ENCODE measurements around the gene CCNY.

CCNY gene

GRCh38 chr10:35421553-35422178 is 85.4 kb downstream of the CCNY start:
- 98% methylated on average over 4 of the region's 5 CpGs for WGBS (ENCODE audit: insufficient coverage)

GRCh38 chr10:35422228-35422627 is 85.9 kb downstream of the CCNY start:
- Histone ChIP-seq H3K36me3 (ENCODE audit: control insufficient read depth in 4 of 4, insufficient read depth in 4 of 4, low read length in 3 of 4) (no peaks in the 10 kb centered on the region), H3K9me3 (ENCODE audit: control extremely low read depth in 1 of 5, control insufficient read depth in 4 of 5, insufficient read depth in 2 of 5, low read depth in 1 of 5, low read length in 4 of 5) (no peaks in the 10 kb centered on the region), H3K27me3 (replicated peaks in 2 of 5; ENCODE audit: control insufficient read depth in 4 of 5, insufficient read depth in 5 of 5, low read length in 4 of 5) (no peaks in the 10 kb centered on the region), H3K27ac (ENCODE audit: insufficient read depth in 1 of 2, low read depth in 1 of 2, low read length in 2 of 2, poor library complexity in 1 of 2, severe bottlenecking in 2 of 2) (no peak overlapping the region), H3K4me1 (ENCODE audit: control extremely low read depth in 1 of 4, control insufficient read depth in 4 of 4, insufficient read depth in 4 of 4, low read length in 3 of 4) (no peaks in the 10 kb centered on the region), H3K4me3 (ENCODE audit: control insufficient read depth in 1 of 7, extremely low read depth in 1 of 7, insufficient read depth in 4 of 7, low read depth in 2 of 7, low read length in 6 of 7) (no peak overlapping the region)
- 100% methylated on average over 3 of the region's 5 CpGs for WGBS (ENCODE audit: insufficient coverage)
- DNase-seq: no peak
- CTCF ChIA-PET: interaction anchor here (1.2 to 2.0 kb wide), 2 partner anchors 13 to 18 kb away, joined by 4 to 8 read pairs; no protein-coding TSS in a partner anchor
- POLR2A ChIA-PET: no interaction called here

More at GRCh38 chr10:35421553-35422178, 85.4 kb downstream of the CCNY start:
- peaks cover 0 to 4% (median 1%) of the 10 kb centered on the region in 4 experiments for H3K4me1 ChIP-seq (ENCODE audit: control extremely low read depth in 1 of 4, control insufficient read depth in 4 of 4, insufficient read depth in 4 of 4, low read length in 3 of 4)
- no peaks in the 10 kb centered on the region for H3K36me3 ChIP-seq (ENCODE audit: control insufficient read depth in 4 of 4, insufficient read depth in 4 of 4, low read length in 3 of 4)
- CTCF ChIA-PET: interaction anchor here (1.0 to 2.0 kb wide), 2 partner anchors 19 to 49 kb away, joined by 4 to 8 read pairs; no protein-coding TSS in a partner anchor
- no peaks in the 10 kb centered on the region for H3K27me3 ChIP-seq (replicated peaks in 2 of 5; ENCODE audit: control insufficient read depth in 4 of 5, insufficient read depth in 5 of 5, low read length in 4 of 5)
- POLR2A ChIA-PET: no interaction called here
- no peak overlapping the region for H3K4me3 ChIP-seq (ENCODE audit: control insufficient read depth in 1 of 7, extremely low read depth in 1 of 7, insufficient read depth in 4 of 7, low read depth in 2 of 7, low read length in 6 of 7)
- no peaks in the 10 kb centered on the region for H3K9me3 ChIP-seq (ENCODE audit: control extremely low read depth in 1 of 5, control insufficient read depth in 4 of 5, insufficient read depth in 2 of 5, low read depth in 1 of 5, low read length in 4 of 5)
- DNase-seq: no peak
- no peak overlapping the region for H3K27ac ChIP-seq (ENCODE audit: insufficient read depth in 1 of 2, low read depth in 1 of 2, low read length in 2 of 2, poor library complexity in 1 of 2, severe bottlenecking in 2 of 2)

GRCh38 chr10:35423505-35424306 is 87.4 kb downstream of the CCNY start:
- Histone ChIP-seq H3K4me1 (ENCODE audit: control extremely low read depth in 1 of 4, control insufficient read depth in 4 of 4, insufficient read depth in 4 of 4, low read length in 3 of 4) (no peaks in the 10 kb centered on the region), H3K4me3 (ENCODE audit: control insufficient read depth in 1 of 7, extremely low read depth in 1 of 7, insufficient read depth in 4 of 7, low read depth in 2 of 7, low read length in 6 of 7) (no peak overlapping the region), H3K27me3 (replicated peaks in 2 of 5; ENCODE audit: control insufficient read depth in 4 of 5, insufficient read depth in 5 of 5, low read length in 4 of 5) (no peaks in the 10 kb centered on the region), H3K27ac (ENCODE audit: insufficient read depth in 1 of 2, low read depth in 1 of 2, low read length in 2 of 2, poor library complexity in 1 of 2, severe bottlenecking in 2 of 2) (no peak overlapping the region), H3K9me3 (ENCODE audit: control extremely low read depth in 1 of 5, control insufficient read depth in 4 of 5, insufficient read depth in 2 of 5, low read depth in 1 of 5, low read length in 4 of 5) (no peaks in the 10 kb centered on the region), H3K36me3 (ENCODE audit: control insufficient read depth in 4 of 4, insufficient read depth in 4 of 4, low read length in 3 of 4) (no peaks in the 10 kb centered on the region)
- POLR2A ChIA-PET: no interaction called here
- CTCF ChIA-PET: interaction anchor here (1.3 to 2.0 kb wide), 2 partner anchors 8 to 17 kb away, joined by 3 to 8 read pairs; no protein-coding TSS in a partner anchor
- WGBS (ENCODE audit: insufficient coverage): no CpG with 5 or more reads among the region's 11 CpGs
- no peak for DNase-seq

- DNase-seq: no peak
- Histone ChIP-seq H3K27ac (ENCODE audit: insufficient read depth in 1 of 2, low read depth in 1 of 2, low read length in 2 of 2, poor library complexity in 1 of 2, severe bottlenecking in 2 of 2) (no peak overlapping the region), H3K9me3 (ENCODE audit: control extremely low read depth in 1 of 5, control insufficient read depth in 4 of 5, insufficient read depth in 2 of 5, low read depth in 1 of 5, low read length in 4 of 5) (no peaks in the 10 kb centered on the region), H3K4me1 (ENCODE audit: control extremely low read depth in 1 of 4, control insufficient read depth in 4 of 4, insufficient read depth in 4 of 4, low read length in 3 of 4) (no peaks in the 10 kb centered on the region), H3K27me3 (replicated peaks in 2 of 5; ENCODE audit: control insufficient read depth in 4 of 5, insufficient read depth in 5 of 5, low read length in 4 of 5) (no peaks in the 10 kb centered on the region), H3K4me3 (ENCODE audit: control insufficient read depth in 1 of 7, extremely low read depth in 1 of 7, insufficient read depth in 4 of 7, low read depth in 2 of 7, low read length in 6 of 7) (no peak overlapping the region), H3K36me3 (ENCODE audit: control insufficient read depth in 4 of 4, insufficient read depth in 4 of 4, low read length in 3 of 4) (no peaks in the 10 kb centered on the region)
- POLR2A ChIA-PET: no interaction called here
- 93% methylated on average over 7 of the region's 8 CpGs for WGBS (ENCODE audit: insufficient coverage)
- CTCF ChIA-PET: no interaction called here
Measured at GRCh38 chr10:35424680-35425285, 88.5 kb downstream of the CCNY start.

- Histone ChIP-seq H3K4me3 (ENCODE audit: control insufficient read depth in 1 of 7, extremely low read depth in 1 of 7, insufficient read depth in 4 of 7, low read depth in 2 of 7, low read length in 6 of 7) (no peak overlapping the region), H3K9me3 (ENCODE audit: control extremely low read depth in 1 of 5, control insufficient read depth in 4 of 5, insufficient read depth in 2 of 5, low read depth in 1 of 5, low read length in 4 of 5) (no peaks in the 10 kb centered on the region), H3K27me3 (replicated peaks in 2 of 5; ENCODE audit: control insufficient read depth in 4 of 5, insufficient read depth in 5 of 5, low read length in 4 of 5) (no peaks in the 10 kb centered on the region), H3K4me1 (ENCODE audit: control extremely low read depth in 1 of 4, control insufficient read depth in 4 of 4, insufficient read depth in 4 of 4, low read length in 3 of 4) (no peaks in the 10 kb centered on the region), H3K36me3 (ENCODE audit: control insufficient read depth in 4 of 4, insufficient read depth in 4 of 4, low read length in 3 of 4) (no peaks in the 10 kb centered on the region), H3K27ac (ENCODE audit: insufficient read depth in 1 of 2, low read depth in 1 of 2, low read length in 2 of 2, poor library complexity in 1 of 2, severe bottlenecking in 2 of 2) (no peak overlapping the region)
- no CpG with 5 or more reads among the region's 1 CpG for WGBS (ENCODE audit: insufficient coverage)
- CTCF ChIA-PET: interaction anchor here (2.6 kb wide), 1 partner anchor 10 kb away, joined by 7 read pairs; no protein-coding TSS in a partner anchor
- POLR2A ChIA-PET: no interaction called here
- DNase-seq: no peak
Measured at GRCh38 chr10:35425595-35425994, 89.3 kb downstream of the CCNY start.

- H3K9me3 ChIP-seq (ENCODE audit: control extremely low read depth in 1 of 5, control insufficient read depth in 4 of 5, insufficient read depth in 2 of 5, low read depth in 1 of 5, low read length in 4 of 5): no peaks in the 10 kb centered on the region
- H3K4me3 ChIP-seq (ENCODE audit: control insufficient read depth in 1 of 7, extremely low read depth in 1 of 7, insufficient read depth in 4 of 7, low read depth in 2 of 7, low read length in 6 of 7): no peak overlapping the region
- no peaks in the 10 kb centered on the region for H3K27me3 ChIP-seq (replicated peaks in 2 of 5; ENCODE audit: control insufficient read depth in 4 of 5, insufficient read depth in 5 of 5, low read length in 4 of 5)
- DNase-seq: no peak
- ChIA-PET POLR2A (no interaction called here), CTCF (interaction anchor here (0.5 to 2.6 kb wide), 3 partner anchors 9 to 11 kb away, joined by 3 to 7 read pairs (median 7); no protein-coding TSS in a partner anchor)
- H3K27ac ChIP-seq (ENCODE audit: insufficient read depth in 1 of 2, low read depth in 1 of 2, low read length in 2 of 2, poor library complexity in 1 of 2, severe bottlenecking in 2 of 2): no peak overlapping the region
- no peaks in the 10 kb centered on the region for H3K4me1 ChIP-seq (ENCODE audit: control extremely low read depth in 1 of 4, control insufficient read depth in 4 of 4, insufficient read depth in 4 of 4, low read length in 3 of 4)
- H3K36me3 ChIP-seq (ENCODE audit: control insufficient read depth in 4 of 4, insufficient read depth in 4 of 4, low read length in 3 of 4): no peaks in the 10 kb centered on the region
Measured at GRCh38 chr10:35426657-35427056, 90.3 kb downstream of the CCNY start.

- WGBS (ENCODE audit: insufficient coverage): no CpG with 5 or more reads among the region's 1 CpG
- Histone ChIP-seq H3K27me3 (replicated peaks in 2 of 5; ENCODE audit: control insufficient read depth in 4 of 5, insufficient read depth in 5 of 5, low read length in 4 of 5) (no peaks in the 10 kb centered on the region), H3K9me3 (ENCODE audit: control extremely low read depth in 1 of 5, control insufficient read depth in 4 of 5, insufficient read depth in 2 of 5, low read depth in 1 of 5, low read length in 4 of 5) (no peaks in the 10 kb centered on the region), H3K4me3 (ENCODE audit: control insufficient read depth in 1 of 7, extremely low read depth in 1 of 7, insufficient read depth in 4 of 7, low read depth in 2 of 7, low read length in 6 of 7) (no peak overlapping the region), H3K36me3 (ENCODE audit: control insufficient read depth in 4 of 4, insufficient read depth in 4 of 4, low read length in 3 of 4) (no peaks in the 10 kb centered on the region), H3K4me1 (ENCODE audit: control extremely low read depth in 1 of 4, control insufficient read depth in 4 of 4, insufficient read depth in 4 of 4, low read length in 3 of 4) (no peaks in the 10 kb centered on the region), H3K27ac (ENCODE audit: insufficient read depth in 1 of 2, low read depth in 1 of 2, low read length in 2 of 2, poor library complexity in 1 of 2, severe bottlenecking in 2 of 2) (no peak overlapping the region)
- ChIA-PET POLR2A (no interaction called here), CTCF (interaction anchor here (2.0 to 2.6 kb wide), 2 partner anchors 8 to 10 kb away, joined by 7 read pairs; no protein-coding TSS in a partner anchor)
- peak in 1 of 3 donors; percentile 20 for DNase-seq
Measured at GRCh38 chr10:35427543-35427942, 91.2 kb downstream of the CCNY start.

All from common myeloid progenitor, CD34-positive (primary cell).